NCI-H82 treated with DMSO at 0.1 percent for 48 hours (cell line): Measurements from ENCODE around the gene AZI2.

Experiments
- DNase-seq: peaks from one replicate; lab custom pipeline; 2025; ENCODE audit not compliant: unreplicated experiment; lab: John Stamatoyannopoulos, UW

The AZI2 gene

GRCh38 chr3:28308196-28308595 is 40.4 kb downstream of the AZI2 start:
- no peak for DNase-seq

DNA sequence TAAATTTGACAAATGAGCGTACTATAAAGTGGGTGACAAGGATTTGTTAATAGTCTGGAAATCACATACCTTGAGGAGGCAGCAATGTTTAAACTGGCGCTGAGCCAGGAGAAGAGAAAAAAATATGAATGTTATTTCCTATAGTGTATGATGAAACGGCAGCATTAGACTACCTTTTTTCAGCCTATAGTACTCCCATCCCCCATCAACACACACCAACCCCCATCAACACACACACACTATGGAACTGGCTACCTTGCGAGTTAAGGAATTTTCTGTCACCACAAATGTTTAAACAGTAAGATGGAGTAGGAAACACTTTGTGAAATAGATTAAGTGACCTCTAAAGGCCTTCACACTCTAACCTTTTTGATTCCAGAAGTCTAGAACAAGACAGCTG is 46.9 kb downstream of the AZI2 start:
- DNase-seq: no peak

DNA sequence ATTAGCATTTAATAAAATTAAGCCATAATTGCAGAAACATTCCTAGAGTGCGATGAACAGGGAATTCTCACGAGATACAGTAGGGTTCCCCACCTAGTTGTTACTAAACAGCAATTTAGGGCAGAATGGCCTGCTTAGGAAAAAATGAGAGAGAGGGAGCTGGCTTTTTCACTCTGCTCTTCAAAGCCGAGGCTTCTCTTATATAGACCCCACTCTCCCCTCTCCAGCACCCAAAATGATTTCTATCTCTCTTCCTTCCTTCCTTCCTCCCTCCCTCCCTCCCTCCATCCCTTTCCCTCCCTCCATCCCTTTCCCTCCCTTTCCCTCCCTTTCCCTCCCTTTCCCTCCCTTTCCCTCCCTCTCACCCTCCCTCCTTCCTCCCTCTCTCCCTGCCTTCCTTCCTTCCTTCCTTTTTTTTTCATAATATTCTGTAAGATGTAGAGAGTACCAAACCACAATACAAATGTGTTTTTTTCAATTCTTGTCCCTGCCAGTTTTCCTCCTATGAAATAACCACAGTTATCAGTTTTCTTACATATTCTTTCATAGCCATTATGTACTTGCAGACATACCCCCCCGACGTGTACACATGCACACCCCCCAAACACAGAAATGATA is 48.2 kb downstream of the AZI2 start:
- no peak for DNase-seq

- DNase-seq: no peak
Observed at GRCh38 chr3:28299705-28300104, 48.9 kb downstream of the AZI2 start.

DNA sequence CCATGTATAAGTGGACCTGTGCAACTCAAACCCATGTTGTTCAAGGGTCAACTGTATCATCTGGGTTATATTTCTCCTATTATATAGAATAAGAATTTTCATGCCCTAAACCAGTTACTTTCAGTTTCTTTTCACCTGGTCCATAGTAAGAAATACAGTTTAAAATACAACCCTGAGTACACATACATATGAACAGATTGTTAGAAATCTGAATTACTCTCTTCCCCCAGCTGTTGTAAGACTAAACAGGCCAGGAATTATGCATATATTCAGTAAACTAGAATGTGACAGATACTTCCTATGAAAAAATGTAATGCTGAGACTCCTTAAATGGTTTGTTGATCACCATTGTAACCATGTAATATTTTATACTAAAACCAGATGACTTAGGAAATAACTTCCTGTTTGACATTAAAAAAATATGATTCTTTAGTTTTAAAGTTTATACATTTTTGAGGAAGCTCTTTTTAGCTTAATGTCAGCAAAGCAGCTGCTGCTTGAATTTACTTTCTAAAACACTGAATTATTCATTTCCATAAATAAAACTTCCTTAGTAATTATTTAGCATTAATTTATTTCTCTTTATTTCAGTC is 52.6 kb downstream of the AZI2 start:
- no peak for DNase-seq

DNA sequence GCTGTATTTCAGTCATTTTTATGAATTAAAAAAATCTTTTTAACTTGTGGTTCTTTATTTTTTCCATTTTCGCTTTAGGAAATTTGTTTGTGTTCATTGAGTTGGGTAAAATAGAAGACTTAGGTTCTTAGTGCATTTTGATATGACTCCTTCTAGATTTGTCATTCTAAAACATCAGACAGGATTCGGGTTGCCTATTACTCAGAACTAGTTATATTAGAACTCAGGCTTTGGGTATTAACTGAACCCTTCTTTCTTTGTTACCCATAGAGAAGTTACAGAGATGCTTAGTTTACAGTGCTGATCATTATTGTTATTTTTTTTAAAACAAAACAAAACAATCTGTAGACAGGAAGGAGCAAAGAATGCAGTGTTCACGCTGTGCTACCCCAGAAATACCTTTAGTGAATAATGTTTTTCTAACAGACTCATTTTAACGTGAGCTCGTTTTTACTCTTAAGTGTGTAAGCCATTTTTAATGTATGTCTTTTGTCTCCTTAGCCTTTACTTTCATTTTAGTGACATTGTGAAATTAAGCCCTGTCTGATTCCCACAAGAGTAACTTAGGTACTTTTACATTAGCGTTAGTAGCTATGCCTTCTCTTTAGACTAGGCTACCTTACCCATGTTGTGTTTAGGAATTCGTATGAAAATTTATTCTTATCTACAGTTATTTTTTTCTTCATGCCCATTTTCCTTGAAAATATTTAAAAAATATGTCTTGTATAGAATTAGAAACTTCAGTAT is 53.8 kb downstream of the AZI2 start:
- no peak for DNase-seq

DNA sequence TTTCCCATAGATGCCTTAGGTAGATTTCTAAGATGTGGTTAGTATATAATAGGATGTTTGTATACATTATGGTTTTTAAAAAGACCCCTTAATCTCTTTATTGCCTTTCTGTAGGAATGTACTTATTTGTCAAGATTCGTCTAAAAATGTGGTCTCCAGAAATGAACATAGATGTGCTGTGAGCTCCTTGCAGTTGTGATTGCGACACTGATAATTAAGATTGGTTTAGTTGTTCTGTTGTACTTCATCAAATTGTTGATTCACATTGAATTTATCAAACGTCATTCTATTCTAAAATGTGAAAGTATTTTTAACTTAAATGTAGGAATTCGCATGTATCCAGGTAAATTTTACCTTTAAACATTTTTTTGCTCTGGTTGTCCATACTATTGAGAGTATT is 56.0 kb downstream of the AZI2 start:
- no peak for DNase-seq

DNA sequence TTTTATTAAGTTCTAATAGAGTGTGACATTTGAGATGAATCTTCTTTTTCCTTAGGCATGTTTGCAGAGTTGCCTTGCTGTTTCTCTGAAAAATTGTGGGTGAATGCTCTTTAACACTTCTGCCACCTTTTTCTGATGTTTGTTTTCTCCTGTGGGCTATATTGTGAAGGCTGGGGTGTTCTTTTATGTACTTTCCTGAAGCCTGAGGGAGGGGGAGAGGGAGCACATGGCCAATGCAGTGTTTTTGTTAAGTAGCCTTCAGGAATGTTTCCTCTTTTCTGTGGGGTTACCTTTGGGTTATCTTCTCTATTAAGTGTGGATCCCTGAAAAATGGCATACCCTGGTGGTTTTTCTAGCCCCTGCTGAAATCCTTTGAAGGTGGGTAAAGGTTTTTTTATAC is 57.0 kb downstream of the AZI2 start:
- no peak for DNase-seq

DNA sequence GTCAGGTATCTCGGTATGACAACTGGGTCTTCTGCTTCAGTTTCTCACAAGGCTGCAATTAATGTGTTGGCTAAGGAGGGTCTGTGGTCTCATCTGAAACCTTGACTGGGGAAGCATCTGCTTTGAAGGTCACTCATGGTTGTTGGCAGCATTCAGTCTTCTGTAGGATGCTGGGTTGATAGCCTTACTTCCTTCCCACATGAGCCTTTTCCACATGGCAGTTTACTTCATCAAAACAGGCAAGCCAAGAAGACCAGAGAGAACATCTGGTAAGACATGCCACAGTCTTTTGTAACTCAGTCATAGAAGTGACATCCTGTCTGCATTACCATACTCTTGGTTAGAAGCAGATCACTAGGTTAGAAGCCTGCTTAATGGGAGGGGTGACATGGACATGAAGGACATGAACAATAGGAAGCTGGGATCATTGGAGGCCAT is 57.7 kb downstream of the AZI2 start:
- no peak for DNase-seq

GRCh38 chr3:28287046-28287445 is 61.6 kb downstream of the AZI2 start:
- no peak for DNase-seq

GRCh38 chr3:28286595-28286994 is 62.0 kb downstream of the AZI2 start:
- peak; percentile 13 for DNase-seq

- no peak for DNase-seq
Observed at GRCh38 chr3:28280781-28281180, 67.8 kb downstream of the AZI2 start.

DNA sequence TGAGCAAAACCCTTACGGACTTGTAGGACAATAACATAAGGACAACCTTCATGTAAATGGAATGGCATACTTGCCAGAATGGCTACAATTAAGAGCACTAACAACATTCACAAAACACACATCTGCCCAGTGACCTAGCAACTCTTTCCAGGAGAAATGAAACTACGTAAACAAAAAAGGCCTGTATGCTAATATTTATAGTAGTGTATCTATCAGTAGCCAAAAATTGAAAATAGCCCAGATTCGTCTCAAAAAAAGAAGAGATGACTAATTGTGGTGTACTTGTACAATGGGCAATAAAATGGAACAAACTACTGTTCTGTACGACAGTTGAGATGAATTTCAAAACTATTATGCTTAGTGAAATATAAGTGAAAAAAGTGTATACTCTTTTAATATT is 68.9 kb downstream of the AZI2 start:
- DNase-seq: no peak

DNA sequence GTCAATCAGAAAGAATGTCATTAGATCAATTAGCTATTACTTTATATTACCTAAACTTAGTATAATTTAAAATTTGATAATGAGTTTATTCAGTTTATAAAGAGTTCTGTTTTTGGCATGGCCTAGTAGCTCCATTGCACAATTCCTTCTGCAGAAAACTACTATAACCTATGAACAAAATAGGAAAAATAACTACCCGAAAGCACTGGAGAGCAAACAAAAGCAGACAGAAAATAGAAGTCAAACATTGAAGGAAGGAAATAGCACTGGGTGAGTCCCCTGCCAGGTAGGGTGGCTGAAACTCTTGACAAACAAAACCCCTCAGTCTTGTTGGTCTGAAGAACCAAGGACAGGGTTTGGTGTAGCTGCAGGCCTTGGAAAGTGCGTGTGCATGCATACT is 69.7 kb downstream of the AZI2 start:
- no peak for DNase-seq

DNA sequence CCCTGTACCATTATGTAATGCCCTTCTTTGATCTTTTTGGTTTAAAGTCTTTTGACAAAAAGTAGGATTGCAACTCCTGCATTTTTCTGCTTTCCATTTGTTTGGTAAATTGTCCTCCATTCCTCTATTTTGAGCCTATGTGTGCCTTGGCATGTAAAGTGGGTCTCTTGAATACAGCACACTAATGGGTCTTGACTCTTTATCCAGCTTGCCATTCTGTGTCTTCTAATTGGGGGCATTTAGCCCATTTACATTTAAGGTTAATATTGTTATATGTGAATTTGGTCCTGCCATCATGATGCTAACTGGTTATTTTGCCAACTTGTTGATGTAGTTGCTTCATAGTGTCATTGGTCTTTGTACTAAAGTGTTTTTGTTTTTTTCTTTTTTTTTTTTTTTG is 74.8 kb downstream of the AZI2 start:
- no peak for DNase-seq
